ENCODE results near the gene DNAJB4.

DNAJB4 gene

DNA sequence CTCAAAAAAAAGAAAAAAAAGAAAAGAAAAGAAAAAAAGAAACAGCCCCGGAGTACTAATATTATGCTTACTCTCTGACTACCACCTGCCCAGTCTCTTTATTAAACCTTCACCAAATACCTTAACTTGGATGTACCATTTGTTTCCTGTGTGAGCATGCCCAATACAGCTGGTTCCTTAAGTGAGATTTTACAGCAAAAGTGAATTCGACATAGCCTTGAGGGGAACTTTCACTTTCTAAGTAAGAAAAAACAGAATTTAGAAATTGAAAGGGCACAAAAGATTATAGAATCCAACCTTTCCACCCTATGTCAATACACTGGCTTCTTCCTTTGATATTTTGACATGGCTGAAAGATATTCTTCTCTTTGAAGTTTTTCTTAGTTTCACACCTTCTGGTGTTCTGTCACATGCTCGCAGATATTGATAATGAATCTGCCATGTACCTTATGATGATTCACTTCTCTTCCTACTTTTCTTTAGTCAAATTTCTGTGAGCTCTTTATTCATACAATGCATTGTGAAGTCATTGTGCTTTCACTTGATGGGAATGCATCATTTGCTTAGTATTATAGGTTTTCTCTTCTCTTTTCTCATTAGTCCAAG lies 35.8 kb downstream of the DNAJB4 start:
- Histone ChIP-seq H3K27ac (no peak overlapping the region), H2AFZ (ENCODE audit: low read depth) (no peak overlapping the region), H4K20me1 (ENCODE audit: insufficient read depth) (no peaks in the 10 kb centered on the region), H3K9ac (no peak overlapping the region), H3K4me1 (ENCODE audit: low read depth, poor library complexity, severe bottlenecking) (no peaks in the 10 kb centered on the region), H3K4me2 (no peak overlapping the region), H3K36me3 (ENCODE audit: insufficient read depth) (no peaks in the 10 kb centered on the region), H3K4me3 (IDR thresholded peaks at IDR 0.05; ENCODE audit: insufficient read depth, low read depth, low read length) (no peak overlapping the region), H3K27me3 (ENCODE audit: insufficient read depth, low read depth) (no peaks in the 10 kb centered on the region), H3K79me2 (ENCODE audit: insufficient read depth, low read depth) (no peaks in the 10 kb centered on the region)
- TF ChIP-seq, protein P1, sequence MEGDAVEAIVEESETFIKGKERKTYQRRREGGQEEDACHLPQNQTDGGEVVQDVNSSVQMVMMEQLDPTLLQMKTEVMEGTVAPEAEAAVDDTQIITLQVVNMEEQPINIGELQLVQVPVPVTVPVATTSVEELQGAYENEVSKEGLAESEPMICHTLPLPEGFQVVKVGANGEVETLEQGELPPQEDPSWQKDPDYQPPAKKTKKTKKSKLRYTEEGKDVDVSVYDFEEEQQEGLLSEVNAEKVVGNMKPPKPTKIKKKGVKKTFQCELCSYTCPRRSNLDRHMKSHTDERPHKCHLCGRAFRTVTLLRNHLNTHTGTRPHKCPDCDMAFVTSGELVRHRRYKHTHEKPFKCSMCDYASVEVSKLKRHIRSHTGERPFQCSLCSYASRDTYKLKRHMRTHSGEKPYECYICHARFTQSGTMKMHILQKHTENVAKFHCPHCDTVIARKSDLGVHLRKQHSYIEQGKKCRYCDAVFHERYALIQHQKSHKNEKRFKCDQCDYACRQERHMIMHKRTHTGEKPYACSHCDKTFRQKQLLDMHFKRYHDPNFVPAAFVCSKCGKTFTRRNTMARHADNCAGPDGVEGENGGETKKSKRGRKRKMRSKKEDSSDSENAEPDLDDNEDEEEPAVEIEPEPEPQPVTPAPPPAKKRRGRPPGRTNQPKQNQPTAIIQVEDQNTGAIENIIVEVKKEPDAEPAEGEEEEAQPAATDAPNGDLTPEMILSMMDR (conservative IDR thresholded peaks at IDR 0.05; ENCODE audit: low read depth, low read length): no peak

DNA sequence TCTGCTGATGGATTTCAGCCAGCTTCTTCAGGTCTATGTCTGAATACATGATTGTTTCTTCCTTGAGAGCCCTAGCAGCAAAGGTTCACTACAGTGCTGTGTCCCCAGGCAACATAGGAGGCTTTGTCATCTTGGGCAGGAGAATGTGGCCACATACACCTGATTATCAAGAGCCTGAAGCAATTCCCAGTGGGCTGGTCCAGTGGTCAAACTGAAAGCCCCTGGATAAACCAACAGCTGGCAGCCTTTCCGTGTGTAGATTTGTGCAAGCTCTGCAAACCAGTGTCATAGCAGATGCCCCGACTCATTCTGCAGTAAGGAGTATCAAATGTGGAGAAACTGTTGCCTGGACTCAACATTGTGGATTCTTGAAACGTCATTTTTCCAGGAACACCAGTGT lies 38.7 kb downstream of the DNAJB4 start:
- Histone ChIP-seq H3K36me3 (ENCODE audit: insufficient read depth) (no peaks in the 10 kb centered on the region), H3K9ac (no peak overlapping the region), H2AFZ (ENCODE audit: low read depth) (no peak overlapping the region), H3K27me3 (ENCODE audit: insufficient read depth, low read depth) (no peaks in the 10 kb centered on the region), H4K20me1 (ENCODE audit: insufficient read depth) (no peaks in the 10 kb centered on the region), H3K79me2 (ENCODE audit: insufficient read depth, low read depth) (no peaks in the 10 kb centered on the region), H3K4me1 (ENCODE audit: low read depth, poor library complexity, severe bottlenecking) (no peaks in the 10 kb centered on the region), H3K4me2 (no peak overlapping the region), H3K4me3 (IDR thresholded peaks at IDR 0.05; ENCODE audit: insufficient read depth, low read depth, low read length) (no peak overlapping the region), H3K27ac (no peak overlapping the region)
- TF ChIP-seq, protein P1 (conservative IDR thresholded peaks at IDR 0.05; ENCODE audit: low read depth, low read length): no peak

DNA sequence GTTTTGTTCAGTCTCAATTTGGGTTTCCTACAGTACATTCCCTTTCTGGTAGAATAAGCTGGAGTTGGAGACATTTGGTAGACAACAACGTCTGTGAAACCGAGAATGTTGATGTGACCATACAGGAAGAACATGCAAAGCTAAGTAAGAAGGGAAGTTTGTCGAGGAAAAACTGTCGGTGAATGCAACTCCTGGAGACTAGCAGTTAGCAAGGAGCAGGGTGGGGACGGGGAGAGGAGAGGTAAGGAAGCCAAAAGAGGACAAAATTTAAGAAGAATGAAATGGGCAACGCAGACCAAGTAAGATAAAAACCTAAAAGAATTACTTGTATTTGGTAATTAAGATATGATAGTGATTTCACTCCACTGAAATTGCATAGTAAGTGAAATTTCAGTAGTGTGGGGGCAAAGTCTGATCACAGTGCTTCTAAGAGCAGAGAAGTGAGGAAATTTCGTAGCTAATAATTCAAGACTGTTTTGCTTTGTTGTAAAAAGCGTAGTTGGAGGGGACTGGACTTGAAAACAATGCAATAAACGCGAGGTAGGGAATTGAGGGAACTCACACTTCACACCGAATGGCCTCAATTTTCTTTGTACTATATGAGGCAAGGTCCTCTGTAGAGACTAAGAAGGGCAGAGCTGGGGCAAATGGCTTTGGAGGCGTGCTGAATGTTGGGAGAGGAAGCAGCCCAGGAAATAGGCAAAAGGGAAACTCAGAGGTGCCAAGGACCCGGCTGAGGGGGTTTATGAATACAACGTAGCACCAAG lies 40.2 kb downstream of the DNAJB4 start:
- Histone ChIP-seq H3K27me3 (ENCODE audit: insufficient read depth, low read depth) (no peaks in the 10 kb centered on the region), H3K4me2 (no peak overlapping the region), H3K27ac (no peak overlapping the region), H3K9ac (no peak overlapping the region), H3K79me2 (ENCODE audit: insufficient read depth, low read depth) (no peaks in the 10 kb centered on the region), H4K20me1 (ENCODE audit: insufficient read depth) (no peaks in the 10 kb centered on the region), H3K36me3 (ENCODE audit: insufficient read depth) (no peaks in the 10 kb centered on the region), H3K4me1 (ENCODE audit: low read depth, poor library complexity, severe bottlenecking) (no peaks in the 10 kb centered on the region), H3K4me3 (IDR thresholded peaks at IDR 0.05; ENCODE audit: insufficient read depth, low read depth, low read length) (no peak overlapping the region), H2AFZ (ENCODE audit: low read depth) (no peak overlapping the region)
- TF ChIP-seq, protein P1 (conservative IDR thresholded peaks at IDR 0.05; ENCODE audit: low read depth, low read length): no peak

DNA sequence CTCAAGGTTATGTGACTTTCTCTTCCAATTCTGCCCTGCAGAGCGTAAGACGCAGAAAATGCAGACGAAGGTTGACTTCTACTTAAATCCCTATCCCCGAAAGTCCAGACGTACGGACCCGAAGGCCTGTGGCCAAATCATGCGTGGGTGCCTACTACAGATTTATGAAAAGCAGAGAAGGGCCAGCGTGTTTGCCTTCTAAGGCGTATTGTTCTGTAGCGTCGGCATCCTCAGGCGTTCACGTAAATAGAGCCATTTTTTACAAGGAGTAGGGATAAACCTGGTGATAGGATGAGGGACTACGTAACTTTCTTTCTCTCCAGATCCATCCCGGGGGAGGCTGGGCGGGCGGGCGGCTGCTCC lies 40.8 kb downstream of the DNAJB4 start:
- H4K20me1 ChIP-seq (ENCODE audit: insufficient read depth): no peaks in the 10 kb centered on the region
- H3K27me3 ChIP-seq (ENCODE audit: insufficient read depth, low read depth): no peaks in the 10 kb centered on the region
- H3K36me3 ChIP-seq (ENCODE audit: insufficient read depth): no peaks in the 10 kb centered on the region
- H3K27ac ChIP-seq: no peak overlapping the region
- H3K4me2 ChIP-seq: no peak overlapping the region
- H3K4me3 ChIP-seq (IDR thresholded peaks at IDR 0.05; ENCODE audit: insufficient read depth, low read depth, low read length): no peak overlapping the region
- H3K79me2 ChIP-seq (ENCODE audit: insufficient read depth, low read depth): no peaks in the 10 kb centered on the region
- TF ChIP-seq, protein P1 (conservative IDR thresholded peaks at IDR 0.05; ENCODE audit: low read depth, low read length): no peak
- H3K9ac ChIP-seq: no peak overlapping the region
- no peak overlapping the region for H2AFZ ChIP-seq (ENCODE audit: low read depth)
- no peaks in the 10 kb centered on the region for H3K4me1 ChIP-seq (ENCODE audit: low read depth, poor library complexity, severe bottlenecking)

All from KMS-11 (cell line).